ENCODE data around the gene PPP3CA. TPM values are rescaled to one million over a fixed set of nuclear protein-coding genes. Genes with fewer than 3 reads are reported as not detected.

PPP3CA gene
- total RNA-seq, 2 donors from 2014 or later: 14.6 to 20.5 TPM

DNA sequence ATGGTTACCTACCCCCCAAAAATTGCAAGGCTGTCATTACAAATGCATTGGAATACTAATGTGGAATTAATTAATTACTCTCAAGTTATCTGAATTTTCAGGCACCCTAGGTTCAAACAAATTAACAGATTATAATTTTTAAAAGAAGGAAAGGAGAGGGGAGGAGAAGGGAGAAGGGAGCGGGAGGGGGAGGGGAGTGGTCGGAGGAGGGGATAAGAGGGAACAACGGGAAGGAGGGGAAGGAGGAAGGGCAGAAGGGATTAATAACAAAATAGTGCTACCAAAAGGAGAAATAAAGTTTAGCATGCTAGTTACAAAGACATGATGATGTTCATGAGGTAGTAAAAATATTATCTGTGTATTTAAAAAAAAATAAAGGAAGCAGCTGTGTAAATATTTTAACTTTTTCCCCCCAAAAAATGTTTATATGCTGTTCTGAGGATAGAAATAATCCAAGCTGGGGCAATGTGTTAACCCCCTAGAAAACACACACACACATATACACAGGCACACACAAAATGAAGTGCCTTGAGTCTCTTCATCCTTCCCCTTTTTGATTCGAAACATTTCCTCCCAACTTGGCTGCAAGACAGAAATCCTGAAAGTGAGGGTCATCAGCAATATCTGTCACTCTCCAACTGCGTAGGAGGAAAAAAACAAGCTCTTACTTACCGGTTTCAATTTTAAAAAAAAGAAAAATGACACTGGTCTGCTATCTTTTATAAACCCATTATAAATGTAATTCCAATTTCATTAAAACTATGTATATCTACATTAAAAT, 58.8 kb downstream of the PPP3CA start:
- Mint-ChIP-seq H3K4me1 (peaks cover 26% of the 10 kb centered on the region), H3K9me3 (peaks cover 5% of the 10 kb centered on the region), H3K36me3 (ENCODE audit: low read depth) (no peaks in the 10 kb centered on the region), H3K27me3 (no peaks in the 10 kb centered on the region), H3K27ac (no peak overlapping the region), H3K4me3 (no peak overlapping the region)
- ATAC-seq (replicated peaks): no peak

DNA sequence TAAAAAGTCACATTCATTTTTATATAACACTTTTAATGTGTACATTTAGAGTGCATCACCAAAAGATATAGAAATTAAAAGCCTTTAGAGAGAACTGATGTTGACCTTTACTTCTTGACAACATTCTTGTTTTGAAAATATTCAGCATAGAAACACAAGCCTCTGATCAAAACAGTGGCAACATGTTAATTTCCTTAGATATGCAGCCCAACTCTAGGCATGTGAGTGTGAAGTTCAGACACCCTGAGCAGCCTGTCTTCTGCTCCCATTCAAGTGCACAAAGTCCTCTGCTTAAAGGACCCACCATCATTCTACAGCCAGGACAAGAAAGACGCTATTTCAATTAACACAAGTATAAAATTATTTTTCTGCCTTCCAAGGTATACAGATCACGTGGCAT, 60.0 kb downstream of the PPP3CA start:
- no peak for ATAC-seq (replicated peaks)
- H3K36me3 Mint-ChIP-seq (ENCODE audit: low read depth): no peaks in the 10 kb centered on the region
- H3K4me3 Mint-ChIP-seq: no peak overlapping the region
- peaks cover 27% of the 10 kb centered on the region for H3K4me1 Mint-ChIP-seq
- no peaks in the 10 kb centered on the region for H3K9me3 Mint-ChIP-seq
- H3K27me3 Mint-ChIP-seq: no peaks in the 10 kb centered on the region
- no peak overlapping the region for H3K27ac Mint-ChIP-seq

DNA sequence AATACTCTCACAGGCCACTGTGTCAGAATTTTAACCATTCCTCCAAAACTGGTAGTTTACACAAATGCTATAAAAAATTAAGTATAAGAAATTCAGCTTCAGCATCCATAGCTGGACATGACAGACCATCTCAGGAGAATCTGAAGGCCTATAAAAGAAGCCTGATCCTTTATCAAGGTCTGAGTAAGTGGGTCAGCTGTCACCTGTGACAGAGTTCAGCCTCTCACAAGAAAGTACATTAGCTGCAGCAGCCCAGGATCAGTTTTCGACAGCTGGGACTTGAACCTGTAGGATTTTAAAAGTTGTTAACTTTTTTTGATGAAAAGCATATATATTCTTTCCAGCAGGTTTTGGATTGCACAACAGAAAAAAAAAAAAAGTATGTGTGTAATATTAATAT, 60.7 kb downstream of the PPP3CA start:
- Mint-ChIP-seq H3K36me3 (ENCODE audit: low read depth) (no peaks in the 10 kb centered on the region), H3K27ac (no peak overlapping the region), H3K4me1 (peaks cover 32% of the 10 kb centered on the region), H3K9me3 (no peaks in the 10 kb centered on the region), H3K4me3 (no peak overlapping the region), H3K27me3 (no peaks in the 10 kb centered on the region)
- ATAC-seq (replicated peaks): no peak

DNA sequence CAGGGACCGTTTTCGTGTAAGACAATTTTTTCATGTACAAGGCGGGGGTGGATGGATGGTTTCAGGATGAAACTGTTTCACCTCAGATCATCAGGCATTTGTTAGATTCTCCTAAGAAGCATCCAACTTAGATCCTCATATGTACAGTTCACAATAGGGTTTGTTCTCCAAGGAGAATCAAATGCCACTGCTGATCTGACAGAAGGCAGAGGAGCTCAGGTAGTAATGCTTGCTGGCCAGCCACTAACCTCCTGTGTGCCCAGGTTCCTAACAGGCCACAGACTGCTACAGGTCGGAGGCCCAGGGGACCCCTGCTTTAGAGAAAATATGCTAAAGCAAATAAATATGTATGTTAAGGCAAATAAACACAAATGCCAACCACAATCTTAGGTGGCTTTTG, 61.3 kb downstream of the PPP3CA start:
- Mint-ChIP-seq H3K9me3 (peaks cover under 1% of the 10 kb centered on the region), H3K4me1 (peaks cover 30% of the 10 kb centered on the region)

DNA sequence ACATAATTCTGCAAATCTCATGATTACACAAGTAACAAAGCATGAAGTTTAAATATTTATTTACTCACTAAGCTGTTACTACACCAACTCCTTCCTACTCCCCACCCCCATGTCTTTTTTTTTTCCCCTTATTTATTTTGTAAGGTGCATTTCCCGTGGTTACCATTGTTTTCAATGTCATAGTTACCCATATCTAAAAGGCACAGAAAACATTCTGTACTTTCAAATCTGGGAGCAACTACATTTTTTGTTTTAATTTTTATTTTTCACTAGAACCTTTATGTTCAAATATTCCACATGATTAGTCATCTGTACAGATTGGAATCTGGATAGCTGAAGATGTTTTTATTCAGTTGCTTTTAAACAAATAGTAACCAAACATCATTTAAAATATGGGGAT, 62.8 kb downstream of the PPP3CA start:
- Mint-ChIP-seq H3K27me3 (no peaks in the 10 kb centered on the region), H3K4me1 (peaks cover 41% of the 10 kb centered on the region), H3K9me3 (peaks cover 4% of the 10 kb centered on the region), H3K27ac (peak overlapping the region; percentile 69), H3K4me3 (no peak overlapping the region), H3K36me3 (ENCODE audit: low read depth) (no peaks in the 10 kb centered on the region)
- no peak for ATAC-seq (replicated peaks)

More for the DNA sequence above, 61.3 kb downstream of the PPP3CA start:
- H3K4me3 Mint-ChIP-seq: no peak overlapping the region
- H3K36me3 Mint-ChIP-seq (ENCODE audit: low read depth): no peaks in the 10 kb centered on the region
- no peak for ATAC-seq (replicated peaks)
- no peak overlapping the region for H3K27ac Mint-ChIP-seq
- no peaks in the 10 kb centered on the region for H3K27me3 Mint-ChIP-seq

DNA sequence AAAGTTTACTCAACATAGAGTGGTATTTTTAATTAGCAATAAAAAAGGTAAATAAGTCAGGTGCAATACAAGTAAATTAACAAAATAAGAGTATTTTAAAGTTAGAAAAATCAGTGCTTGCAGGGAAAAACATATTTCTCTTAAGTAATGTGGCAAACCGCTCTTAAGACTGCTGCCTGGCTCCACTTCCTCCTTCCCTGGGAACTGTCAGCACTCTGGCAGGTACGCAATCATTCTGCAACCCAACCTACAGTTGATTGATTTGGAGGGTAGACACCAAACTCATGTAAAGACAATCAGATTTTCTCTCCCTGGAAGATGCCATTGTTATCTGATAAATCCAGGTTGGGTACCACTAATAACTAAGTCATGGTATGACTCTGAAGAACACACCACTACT, 63.9 kb downstream of the PPP3CA start:
- H3K9me3 Mint-ChIP-seq: peaks cover 4% of the 10 kb centered on the region
- no peak for ATAC-seq (replicated peaks)
- no peaks in the 10 kb centered on the region for H3K36me3 Mint-ChIP-seq (ENCODE audit: low read depth)
- H3K27ac Mint-ChIP-seq: no peak overlapping the region
- peak overlapping the region; percentile 57 for H3K4me3 Mint-ChIP-seq
- H3K4me1 Mint-ChIP-seq: peaks cover 36% of the 10 kb centered on the region
- no peaks in the 10 kb centered on the region for H3K27me3 Mint-ChIP-seq

DNA sequence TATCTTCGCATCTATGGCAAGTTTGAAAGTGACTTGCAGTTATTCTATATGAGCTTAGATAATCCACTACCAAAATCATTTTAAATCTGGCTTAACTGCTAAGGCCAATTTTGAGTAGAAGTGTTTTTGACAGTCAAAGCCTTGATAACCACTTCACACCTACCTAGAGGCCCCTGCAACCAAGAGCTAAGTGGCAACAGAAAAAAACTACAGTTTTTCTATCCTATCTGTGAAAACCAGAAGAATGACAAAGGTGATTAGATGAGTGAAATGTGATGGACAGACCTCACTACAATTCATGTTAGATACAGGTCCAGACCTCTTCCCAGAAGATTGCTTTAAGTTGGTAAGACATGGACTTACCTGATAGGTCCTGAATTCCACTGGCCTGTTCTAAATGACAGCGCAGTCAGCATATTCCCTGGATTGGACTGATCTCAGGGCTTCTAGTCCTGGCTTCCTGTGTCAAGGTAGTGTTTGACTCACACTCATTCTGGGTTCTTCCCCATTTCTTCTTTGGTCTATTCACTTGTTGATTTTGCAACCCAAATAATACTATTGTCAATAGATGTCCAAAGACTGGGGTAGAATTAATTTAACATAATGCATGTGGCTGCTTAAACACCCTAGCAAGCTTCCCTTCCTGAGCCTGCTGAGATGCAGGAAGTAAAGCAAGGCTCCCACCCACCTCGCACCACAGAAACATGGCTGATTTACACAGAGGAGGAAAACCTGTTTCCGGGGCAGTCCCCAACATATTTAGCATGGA, 65.1 kb downstream of the PPP3CA start:
- Mint-ChIP-seq H3K27me3 (no peaks in the 10 kb centered on the region), H3K4me1 (peaks cover 36% of the 10 kb centered on the region), H3K9me3 (peaks cover 4% of the 10 kb centered on the region), H3K36me3 (ENCODE audit: low read depth) (no peaks in the 10 kb centered on the region), H3K27ac (peak overlapping the region; percentile 39), H3K4me3 (peak overlapping the region; percentile 57)
- peak; percentile 88 for ATAC-seq (replicated peaks)

DNA sequence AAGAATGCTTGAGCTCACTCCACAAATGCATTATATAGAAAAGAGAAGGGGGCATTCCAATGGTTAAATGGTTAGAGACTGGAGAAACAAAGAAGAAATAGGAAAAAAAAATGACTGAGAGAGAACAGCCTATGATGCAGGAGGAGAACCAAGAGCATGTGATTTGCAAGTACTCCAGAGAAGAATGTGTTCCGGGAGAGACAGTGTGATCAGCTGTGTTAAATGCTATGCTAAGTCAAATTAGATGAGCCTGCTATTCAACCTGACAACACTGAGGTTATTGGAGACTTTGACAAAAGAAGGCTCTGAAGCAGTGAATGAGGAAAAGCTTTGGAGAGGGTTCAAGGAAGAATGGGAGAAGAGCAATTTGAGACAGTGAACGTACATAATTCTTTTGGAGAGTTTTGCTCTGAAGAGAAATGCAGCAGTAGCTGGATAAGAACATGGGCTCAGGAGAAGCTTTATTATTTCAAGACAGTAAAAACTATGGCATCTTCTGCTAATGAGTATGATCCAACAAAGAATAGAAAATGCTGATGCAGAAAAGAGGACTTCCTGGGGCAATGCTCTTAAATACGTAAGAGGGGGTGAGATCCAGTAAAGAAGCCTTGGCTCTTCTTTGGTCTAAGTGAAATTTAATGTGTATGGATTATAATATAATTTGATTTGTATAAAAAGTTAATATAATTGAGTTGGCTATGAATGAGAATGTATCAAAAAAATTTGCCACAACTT, 66.3 kb downstream of the PPP3CA start:
- H3K27ac Mint-ChIP-seq: no peak overlapping the region
- no peak overlapping the region for H3K4me3 Mint-ChIP-seq
- H3K36me3 Mint-ChIP-seq (ENCODE audit: low read depth): no peaks in the 10 kb centered on the region
- ATAC-seq (replicated peaks): no peak
- H3K4me1 Mint-ChIP-seq: peaks cover 40% of the 10 kb centered on the region
- peaks cover 4% of the 10 kb centered on the region for H3K9me3 Mint-ChIP-seq
- no peaks in the 10 kb centered on the region for H3K27me3 Mint-ChIP-seq

DNA sequence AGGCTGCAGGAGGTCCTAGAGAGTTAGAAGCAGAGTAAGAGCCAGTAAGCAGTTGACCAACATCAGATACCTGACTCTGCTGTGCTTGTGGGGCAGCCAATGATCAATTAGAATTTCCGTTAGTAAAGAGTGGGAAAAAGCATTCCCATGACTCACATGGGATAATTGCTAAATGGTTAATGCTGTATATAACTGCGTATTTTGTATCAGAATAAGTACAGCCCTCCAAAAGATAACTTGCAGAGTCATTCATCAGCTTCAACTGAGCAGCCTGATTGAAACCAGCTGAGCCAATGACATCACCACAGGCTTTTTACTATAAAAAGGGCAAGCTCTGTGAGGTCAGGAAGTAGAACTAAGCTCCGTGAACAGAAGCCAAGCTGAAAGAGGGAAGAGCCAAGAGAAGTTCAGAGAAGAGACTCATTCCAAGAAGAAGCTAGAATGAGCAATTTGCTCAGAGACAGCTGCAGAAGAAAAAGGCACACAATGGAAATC, 67.9 kb downstream of the PPP3CA start:
- Mint-ChIP-seq H3K4me1 (peaks cover 39% of the 10 kb centered on the region), H3K36me3 (ENCODE audit: low read depth) (no peaks in the 10 kb centered on the region), H3K27ac (peak overlapping the region; percentile 42), H3K9me3 (peaks cover 4% of the 10 kb centered on the region), H3K27me3 (no peaks in the 10 kb centered on the region), H3K4me3 (peak overlapping the region; percentile 58)
- peak; percentile 71 for ATAC-seq (replicated peaks)

DNA sequence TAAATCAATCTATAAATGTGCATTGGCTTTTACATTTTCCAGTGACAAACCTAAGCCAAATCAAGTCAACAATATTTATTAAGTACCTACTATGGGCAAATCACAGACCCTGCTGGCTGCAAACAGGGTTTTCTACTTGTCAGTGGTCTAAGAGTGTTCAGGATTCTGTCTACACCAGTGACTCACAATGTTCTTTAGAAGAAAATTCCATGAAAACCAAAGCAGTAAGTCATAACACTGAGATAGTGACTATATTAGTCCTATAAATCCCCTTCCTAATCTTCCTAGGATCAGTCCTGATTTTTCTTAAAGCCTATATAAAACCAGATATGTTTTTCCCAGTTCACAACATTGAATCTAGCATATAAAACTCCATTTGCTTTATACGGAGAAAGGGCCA, 69.7 kb downstream of the PPP3CA start:
- H3K36me3 Mint-ChIP-seq (ENCODE audit: low read depth): no peaks in the 10 kb centered on the region
- H3K9me3 Mint-ChIP-seq: peaks cover 4% of the 10 kb centered on the region
- H3K4me3 Mint-ChIP-seq: no peak overlapping the region
- peaks cover 39% of the 10 kb centered on the region for H3K4me1 Mint-ChIP-seq
- no peak overlapping the region for H3K27ac Mint-ChIP-seq
- no peaks in the 10 kb centered on the region for H3K27me3 Mint-ChIP-seq
- no peak for ATAC-seq (replicated peaks)

DNA sequence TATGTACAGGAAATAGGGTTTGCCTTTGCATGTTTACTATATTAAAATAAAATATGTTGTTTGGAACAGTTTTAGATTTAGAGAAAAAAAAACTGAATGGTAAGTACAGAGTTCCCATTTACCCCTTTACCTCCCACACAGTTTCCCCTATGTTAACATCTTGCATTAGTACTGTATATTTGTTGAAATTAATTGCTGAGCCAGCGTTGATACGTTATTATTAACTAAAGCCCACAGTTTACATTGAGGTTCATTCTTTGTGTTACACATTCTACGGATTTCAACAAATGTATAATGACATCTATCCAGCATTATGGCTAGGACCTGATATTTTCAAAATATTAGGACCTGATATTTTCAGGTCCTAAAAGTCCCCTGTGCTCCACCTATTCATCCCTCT, 70.7 kb downstream of the PPP3CA start:
- H3K9me3 Mint-ChIP-seq: peaks cover 4% of the 10 kb centered on the region
- no peak overlapping the region for H3K4me3 Mint-ChIP-seq
- no peaks in the 10 kb centered on the region for H3K27me3 Mint-ChIP-seq
- H3K4me1 Mint-ChIP-seq: peaks cover 36% of the 10 kb centered on the region
- ATAC-seq (replicated peaks): no peak
- no peaks in the 10 kb centered on the region for H3K36me3 Mint-ChIP-seq (ENCODE audit: low read depth)
- no peak overlapping the region for H3K27ac Mint-ChIP-seq

DNA sequence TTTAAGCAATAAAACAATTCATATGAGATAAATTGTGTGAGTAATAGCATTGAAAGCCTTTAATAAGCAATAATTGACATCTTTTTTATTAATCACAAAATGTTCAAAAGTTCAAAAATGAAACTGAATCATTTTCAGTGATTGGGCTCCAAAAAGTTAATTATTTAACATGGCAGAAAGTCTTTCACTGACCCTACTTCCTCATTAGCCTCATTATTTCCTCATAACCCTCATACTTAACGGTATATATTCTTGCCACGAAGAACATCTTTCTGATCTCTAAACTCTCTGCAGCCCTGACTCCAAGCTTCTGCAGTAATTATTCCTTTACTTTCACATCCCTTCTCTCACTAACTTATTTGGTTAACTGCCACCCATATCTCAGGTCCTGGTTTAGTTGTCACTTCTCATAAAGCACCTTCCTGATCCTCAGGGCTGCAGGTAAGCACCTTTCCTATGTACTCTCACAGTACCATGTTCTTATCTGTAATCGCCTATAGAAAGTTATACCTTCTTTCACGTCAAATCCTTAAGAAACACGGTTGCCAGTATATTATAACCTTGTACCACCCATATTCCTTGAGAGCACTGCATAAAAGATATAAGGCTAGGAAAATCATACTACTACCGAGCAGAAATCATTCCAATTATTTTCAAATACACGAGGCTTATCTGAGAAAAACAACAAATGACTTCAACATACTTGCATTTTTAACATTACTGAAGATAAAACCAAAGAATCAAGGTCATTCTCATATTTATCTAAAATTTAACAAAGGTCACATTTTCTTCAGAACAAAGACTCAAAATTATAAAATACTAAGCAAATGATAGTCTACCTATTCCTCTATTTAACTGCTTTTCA, 72.2 kb downstream of the PPP3CA start:
- no peaks in the 10 kb centered on the region for H3K9me3 Mint-ChIP-seq
- H3K27me3 Mint-ChIP-seq: no peaks in the 10 kb centered on the region
- H3K4me3 Mint-ChIP-seq: no peak overlapping the region
- H3K36me3 Mint-ChIP-seq (ENCODE audit: low read depth): no peaks in the 10 kb centered on the region
- H3K27ac Mint-ChIP-seq: no peak overlapping the region
- H3K4me1 Mint-ChIP-seq: peaks cover 33% of the 10 kb centered on the region
- no peak for ATAC-seq (replicated peaks)

DNA sequence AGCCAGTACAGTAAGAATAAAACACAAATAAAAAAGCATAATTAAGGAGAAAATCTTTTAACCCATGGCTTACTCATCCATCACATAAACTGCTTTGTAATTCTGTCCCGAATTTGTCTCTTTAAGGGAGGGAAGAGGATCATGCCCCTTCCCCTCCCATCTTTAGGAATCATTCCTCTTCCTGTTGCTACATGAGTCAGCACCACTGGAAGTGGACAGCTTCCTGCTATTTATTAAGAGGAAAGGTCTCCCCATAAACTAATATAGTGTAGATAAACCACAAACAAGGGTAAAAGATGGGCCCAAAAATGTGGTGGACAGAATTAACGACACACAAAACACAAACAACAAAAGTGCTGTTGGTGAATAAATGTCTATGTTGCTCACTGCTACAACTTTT, 75.8 kb downstream of the PPP3CA start:
- Mint-ChIP-seq H3K27me3 (no peaks in the 10 kb centered on the region), H3K27ac (no peak overlapping the region), H3K4me3 (no peak overlapping the region), H3K4me1 (peaks cover 15% of the 10 kb centered on the region), H3K9me3 (no peaks in the 10 kb centered on the region), H3K36me3 (ENCODE audit: low read depth) (no peaks in the 10 kb centered on the region)
- ATAC-seq (replicated peaks): no peak

DNA sequence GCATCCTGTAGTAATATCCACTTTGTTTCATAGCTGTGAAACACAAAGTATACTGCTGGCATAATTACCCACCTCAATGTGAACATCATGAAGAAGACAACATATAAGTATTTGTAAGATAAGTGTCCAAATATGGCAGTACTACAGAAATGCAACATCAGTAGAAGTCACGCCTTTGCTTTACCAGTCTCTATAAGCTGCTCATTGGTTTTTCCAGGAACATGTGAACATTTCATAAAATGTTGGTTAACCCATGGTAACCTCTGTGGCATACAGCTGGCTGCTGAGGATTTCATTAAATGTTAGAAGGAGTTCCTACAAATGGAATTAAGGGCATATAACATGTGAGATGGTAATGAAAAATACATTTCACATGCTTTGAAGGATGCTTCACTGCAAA, 77.6 kb downstream of the PPP3CA start:
- Mint-ChIP-seq H3K4me1 (peaks cover 10% of the 10 kb centered on the region), H3K27ac (no peak overlapping the region), H3K9me3 (no peaks in the 10 kb centered on the region), H3K36me3 (ENCODE audit: low read depth) (no peaks in the 10 kb centered on the region), H3K4me3 (no peak overlapping the region), H3K27me3 (no peaks in the 10 kb centered on the region)
- ATAC-seq (replicated peaks): no peak
